H9 (cell line): ENCODE results near the gene UBE2A. TPM values are rescaled to one million over a fixed set of nuclear protein-coding genes. Genes with fewer than 3 reads are reported as not detected.

Source experiments
- DNase-seq: peaks from one replicate; pipeline ENCODE4 v3.0.0-alpha.2; 2017
- H2AFZ ChIP-seq: one replicate; pipeline ENCODE4 v1.6.1; 2013; ENCODE audit warnings: mild to moderate bottlenecking, low read length, control low read depth, moderate library complexity
- H2AK5ac ChIP-seq: 2 replicates; pipeline ENCODE4 v1.6.1; 2013; ENCODE audit warnings: low read length, control low read depth, mixed read lengths; ENCODE audit not compliant: insufficient read length
- H2BK120ac ChIP-seq: one replicate; pipeline ENCODE4 v1.6.1; 2013; ENCODE audit warnings: low read depth, mild to moderate bottlenecking, low read length, control low read depth, inconsistent platforms; ENCODE audit not compliant: poor library complexity, severe bottlenecking
- H2BK12ac ChIP-seq: 2 replicates; pipeline ENCODE4 v1.6.1; 2013; ENCODE audit warnings: low read length, control low read depth, mixed read lengths, low read depth; ENCODE audit not compliant: insufficient read length
- H2BK15ac ChIP-seq: 2 replicates; pipeline ENCODE4 v1.6.1; 2013; ENCODE audit warnings: low read depth, low read length, control low read depth
- H2BK20ac ChIP-seq: one replicate; pipeline ENCODE4 v1.6.1; 2013; ENCODE audit warnings: low read depth, mild to moderate bottlenecking, low read length, control low read depth, inconsistent platforms; ENCODE audit not compliant: poor library complexity, severe bottlenecking
- H2BK5ac ChIP-seq: 2 replicates; pipeline ENCODE4 v1.6.1; 2013; ENCODE audit warnings: low read length, control low read depth, mixed read lengths; ENCODE audit not compliant: insufficient read length
- H3K14ac ChIP-seq: 2 replicates; pipeline ENCODE4 v1.6.1; 2013; ENCODE audit warnings: low read length, control low read depth; ENCODE audit not compliant: insufficient read depth
- H3K18ac ChIP-seq: 2 replicates; pipeline ENCODE4 v1.6.1; 2013; ENCODE audit warnings: low read depth, mild to moderate bottlenecking, mixed read lengths, low read length, control low read depth; ENCODE audit not compliant: insufficient read length
- H3K23ac ChIP-seq: 2 replicates; pipeline ENCODE4 v1.6.1; 2013; ENCODE audit warnings: low read length, control low read depth, mixed read lengths, low read depth; ENCODE audit not compliant: insufficient read length
- H3K23me2 ChIP-seq: 2 replicates; pipeline ENCODE4 v1.6.1; 2013; ENCODE audit warnings: low read depth, mild to moderate bottlenecking, mixed read lengths, low read length, control low read depth; ENCODE audit not compliant: insufficient read length, poor library complexity, severe bottlenecking
- H3K27ac ChIP-seq: 2 replicates; pipeline ENCODE4 v1.5.1; 2013; ENCODE audit warnings: low read length, control low read depth, mixed read lengths, low read depth; ENCODE audit not compliant: insufficient read length
- H3K27me3 ChIP-seq: 2 replicates; pipeline ENCODE4 v1.6.1; 2013; ENCODE audit warnings: low read length, control low read depth, inconsistent platforms; ENCODE audit not compliant: insufficient read depth
- H3K4ac ChIP-seq: 2 replicates; pipeline ENCODE4 v1.6.1; 2013; ENCODE audit warnings: low read depth, mild to moderate bottlenecking, control low read depth, inconsistent platforms, low read length, moderate library complexity
- H3K4me1 ChIP-seq: 2 replicates; pipeline ENCODE4 v1.6.1; 2013; ENCODE audit warnings: low read length, control low read depth, inconsistent platforms; ENCODE audit not compliant: insufficient read depth
- H3K4me2 ChIP-seq: 2 replicates; pipeline ENCODE4 v1.6.1; 2013; ENCODE audit warnings: low read length, control low read depth, mixed read lengths; ENCODE audit not compliant: insufficient read length, insufficient read depth
- H3K56ac ChIP-seq: 2 replicates; pipeline ENCODE4 v1.6.1; 2013; ENCODE audit warnings: low read depth, mild to moderate bottlenecking, mixed read lengths, low read length, control low read depth; ENCODE audit not compliant: insufficient read length
- H3K79me1 ChIP-seq: 2 replicates; pipeline ENCODE4 v1.6.1; 2013; ENCODE audit warnings: low read depth, mild to moderate bottlenecking, moderate library complexity, low read length, control low read depth, inconsistent platforms; ENCODE audit not compliant: insufficient read depth, poor library complexity, severe bottlenecking
- H3K79me2 ChIP-seq: 2 replicates; pipeline ENCODE4 v1.6.1; 2013; ENCODE audit warnings: low read length, control low read depth, inconsistent platforms; ENCODE audit not compliant: insufficient read depth
- H3K9ac ChIP-seq: 2 replicates; pipeline ENCODE4 v1.6.1; 2013; ENCODE audit warnings: low read length, control low read depth, mixed read lengths; ENCODE audit not compliant: insufficient read length; ENCODE audit errors: extremely low read depth
- H3K9me3 ChIP-seq: one replicate; pipeline ENCODE4 v1.6.1; 2013; ENCODE audit warnings: low read depth, low read length, inconsistent platforms; ENCODE audit not compliant: control insufficient read depth
- H3T11ph ChIP-seq: one replicate; pipeline ENCODE4 v1.6.1; 2013; ENCODE audit warnings: mild to moderate bottlenecking, low read length, control low read depth, inconsistent platforms
- H4K20me1 ChIP-seq: one replicate; pipeline ENCODE4 v1.6.1; 2013; ENCODE audit not compliant: control insufficient read depth, insufficient read length, insufficient read depth
- H4K5ac ChIP-seq: 2 replicates; pipeline ENCODE4 v1.6.1; 2013; ENCODE audit warnings: low read depth, mild to moderate bottlenecking, mixed read lengths, low read length, control low read depth; ENCODE audit not compliant: insufficient read length
- H4K8ac ChIP-seq: replicated peaks from 2 replicates; pipeline ENCODE4 v1.6.1; 2013; ENCODE audit warnings: low read length, control low read depth, mixed read lengths, low read depth; ENCODE audit not compliant: insufficient read length
- H4K91ac ChIP-seq: 2 replicates; pipeline ENCODE4 v1.6.1; 2013; ENCODE audit warnings: low read depth, mild to moderate bottlenecking, moderate library complexity, mixed read lengths, low read length, control low read depth; ENCODE audit not compliant: insufficient read length
- H3K27ac Mint-ChIP-seq, 3 experiments: 2 replicates in 2 of 3; 3 replicates in 1 of 3; pipeline ENCODE4 v1.8.0; 2020 to 2021; ENCODE audit warnings: mixed read lengths in 3 of 3, mild to moderate bottlenecking in 1 of 3, moderate library complexity in 1 of 3
- H3K27me3 Mint-ChIP-seq: 2 replicates; pipeline ENCODE4 v1.8.0; 2021; ENCODE audit warnings: low read depth, mild to moderate bottlenecking, moderate library complexity, mixed read lengths
- H3K36me3 Mint-ChIP-seq, 3 experiments: 2 replicates in 2 of 3; 3 replicates in 1 of 3; pipeline ENCODE4 v1.8.0; 2020 to 2021; ENCODE audit warnings: low read depth in 3 of 3, mixed read lengths in 3 of 3; ENCODE audit not compliant: insufficient read depth in 1 of 3
- H3K4me1 Mint-ChIP-seq, 2 experiments: 2 replicates each; pipeline ENCODE4 v1.8.0; 2020; ENCODE audit warnings: mixed read lengths in 2 of 2
- H3K4me3 Mint-ChIP-seq, 2 experiments: 2 replicates in 1 of 2; 3 replicates in 1 of 2; pipeline ENCODE4 v1.8.0; 2020 to 2021; ENCODE audit warnings: mild to moderate bottlenecking in 2 of 2, mixed read lengths in 2 of 2, moderate library complexity in 1 of 2
- H3K9me3 Mint-ChIP-seq, 2 experiments: 2 replicates in 1 of 2; 3 replicates in 1 of 2; pipeline ENCODE4 v1.8.0; 2020; ENCODE audit warnings: mild to moderate bottlenecking in 2 of 2, mixed read lengths in 2 of 2, moderate library complexity in 1 of 2
- CTCF ChIP-seq: fragments of 200-600 bp; sonication (generic); conservative IDR thresholded peaks from 3 replicates; pipeline ENCODE4 v1.8.0; 2021; ENCODE audit warnings: antibody characterized with exemption, mild to moderate bottlenecking
- WGBS: extraction: QIAGEN DNeasy Blood & Tissue Kit; methylation state at CpG from one replicate; pipeline ENCODE4 v1.1.7; 2013; ENCODE audit warnings: missing lambda C conversion rate, low lambda C conversion rate, mixed read lengths; ENCODE audit not compliant: insufficient read length; ENCODE audit errors: extremely low coverage; 5-methylcytosine and 5-hydroxymethylcytosine counted together
- total RNA-seq: library from RNA; stranded (reverse); gene quantifications from 2 replicates; pipeline ENCODE4 v1.2.1, GENCODE V29; 2021

The UBE2A gene
- total RNA-seq, 1 experiment from 2014 or later: 54.7 TPM

DNA sequence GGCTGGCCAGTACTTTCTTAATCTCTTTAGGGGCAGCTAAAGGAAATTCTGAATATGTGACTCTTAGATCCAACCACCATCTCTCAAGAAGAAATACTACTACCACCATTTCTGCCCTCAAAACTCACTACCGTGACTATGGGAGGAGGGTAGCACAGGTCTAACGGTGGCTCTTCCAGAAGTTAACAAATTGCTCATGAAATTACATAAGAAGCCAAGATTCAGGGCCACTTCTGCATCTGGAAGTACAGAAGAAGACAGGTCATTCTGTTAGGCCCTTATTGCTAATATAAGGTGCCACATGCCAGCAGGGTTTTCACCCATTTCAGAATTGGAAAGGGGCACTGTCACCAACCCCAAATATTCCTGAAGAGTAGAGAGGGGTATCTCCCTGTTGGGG lies 51.5 kb downstream of the UBE2A start:
- H3K27me3 Mint-ChIP-seq: no peaks in the 10 kb centered on the region; the same call in 1 of the 2 replicates

More for the DNA sequence above, 51.5 kb downstream of the UBE2A start:
- Histone ChIP-seq H2BK15ac (no peak overlapping the region), H3K56ac (no peak overlapping the region), H3K79me2 (no peaks in the 10 kb centered on the region), H3K4ac (no peak overlapping the region), H4K91ac (no peak overlapping the region), H2BK20ac (no peak overlapping the region), H3K18ac (no peak overlapping the region), H3K14ac (no peak overlapping the region), H4K20me1 (no peaks in the 10 kb centered on the region), H3K27ac (no peak overlapping the region), H3K27me3 (no peaks in the 10 kb centered on the region), H3K4me2 (no peak overlapping the region), H2AK5ac (no peak overlapping the region), H3K9ac (no peak overlapping the region), H2BK120ac (no peak overlapping the region), H3K23ac (no peak overlapping the region), H3T11ph (no peak overlapping the region), H2BK5ac (no peak overlapping the region), H3K79me1 (no peaks in the 10 kb centered on the region), H3K4me1 (no peaks in the 10 kb centered on the region), H2BK12ac (no peak overlapping the region), H3K23me2 (no peaks in the 10 kb centered on the region), H4K5ac (no peak overlapping the region), H4K8ac (no peak overlapping the region), H2AFZ (no peak overlapping the region), H3K9me3 (peaks cover 12% of the 10 kb centered on the region)
- DNase-seq: no peak
- Mint-ChIP-seq H3K9me3 (peaks cover 54 to 61% of the 10 kb centered on the region in 2 experiments), H3K36me3 (peaks cover 15 to 21% (median 19%) of the 10 kb centered on the region in 3 experiments), H3K4me3 (no peak overlapping the region), H3K4me1 (no peaks in the 10 kb centered on the region), H3K27ac (no peak overlapping the region)
- no peak for TF ChIP-seq CTCF
- WGBS: no CpG with 5 or more reads among the region's 2 CpGs

Other genes starting within 250 kb of the UBE2A start
- 3.7 and 4.2 TPM in 2 replicates for gene SLC25A43, start 175.2 kb upstream of the UBE2A start, total RNA-seq
- gene SLC25A5, start 106.1 kb upstream of the UBE2A start, total RNA-seq: 454 and 472 TPM in 2 replicates
- gene STEEP1, start 9.2 kb upstream of the UBE2A start, total RNA-seq: 30.3 and 30.4 TPM in 2 replicates
- 15.1 and 15.2 TPM in 2 replicates for gene NKRF, start 31.9 kb downstream of the UBE2A start, total RNA-seq
- 22.9 and 23.1 TPM in 2 replicates for gene SEPTIN6, start 118.6 kb downstream of the UBE2A start, total RNA-seq
- gene SOWAHD, start 184.0 kb downstream of the UBE2A start, total RNA-seq: 0.92 and 0.98 TPM in 2 replicates
- 2,033 and 2,054 TPM in 2 replicates for gene RPL39, start 217.1 kb downstream of the UBE2A start, total RNA-seq